HEK293T (cell line): ENCODE data around the gene FFAR2.

Source experiments
- ARNT ChIP-seq: fragments of 450-650 bp; IDR thresholded peaks from 2 replicates; pipeline ENCODE4 v1.6.1; 2017; ENCODE audit warnings: mild to moderate bottlenecking
- BHLHE40 ChIP-seq: fragments of 450-650 bp; IDR thresholded peaks from 2 replicates; pipeline ENCODE4 v1.6.1; 2016; ENCODE audit warnings: mild to moderate bottlenecking, moderate library complexity, borderline replicate concordance
- CTBP1 ChIP-seq: fragments of 450-650 bp; IDR thresholded peaks from 2 replicates; pipeline ENCODE4 v1.6.1; 2016; ENCODE audit warnings: borderline replicate concordance
- FOXA1 ChIP-seq: fragments of 450-650 bp; IDR thresholded peaks from 2 replicates; pipeline ENCODE4 v1.6.1; 2016; ENCODE audit warnings: mild to moderate bottlenecking
- FOXK2 ChIP-seq: fragments of 450-650 bp; IDR thresholded peaks from 2 replicates; pipeline ENCODE4 v1.6.1; 2016; ENCODE audit warnings: mild to moderate bottlenecking
- FOXM1 ChIP-seq: fragments of 450-650 bp; IDR thresholded peaks from 2 replicates; pipeline ENCODE4 v1.6.1; 2017; ENCODE audit warnings: mild to moderate bottlenecking, borderline replicate concordance
- SP1 ChIP-seq: fragments of 450-650 bp; IDR thresholded peaks from 2 replicates; pipeline ENCODE4 v1.6.1; 2017
- SUZ12 ChIP-seq: fragments of 450-650 bp; IDR thresholded peaks from 2 replicates; pipeline ENCODE4 v1.6.1; 2016; ENCODE audit warnings: mild to moderate bottlenecking
- TARDBP ChIP-seq: fragments of 450-650 bp; IDR thresholded peaks from 2 replicates; pipeline ENCODE4 v1.6.1; 2016

DNA sequence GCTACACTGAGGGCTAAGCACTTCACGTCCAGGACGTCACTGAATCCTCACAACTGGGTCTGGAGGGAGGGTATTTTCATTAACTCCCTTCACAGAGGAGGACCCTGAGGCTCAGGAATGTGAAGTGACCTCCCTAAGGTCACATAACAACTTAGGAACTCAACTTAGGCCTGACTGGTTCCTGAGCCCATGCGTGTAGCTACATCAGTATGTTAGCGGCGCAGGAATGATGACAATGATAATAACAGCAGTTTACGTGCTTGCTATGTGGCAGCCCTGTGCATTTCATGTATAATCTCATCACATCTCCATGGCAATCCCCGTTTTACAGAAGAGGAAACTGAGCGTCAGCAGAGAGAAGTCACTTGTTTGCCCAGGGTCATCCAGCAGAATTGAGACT lies 23.9 kb downstream of the FFAR2 start:
- TF ChIP-seq ARNT (no peak), FOXA1 (no peak), SP1 (no peak), TARDBP (no peak), CTBP1 (no peak), BHLHE40 (no peak), SUZ12 (no peak), FOXM1 (no peak), FOXK2 (no peak)
